Liver (tissue), 9 donors: ENCODE data around the gene USP25. TPM values are rescaled to one million over a fixed set of nuclear protein-coding genes. Genes with fewer than 3 reads are reported as not detected.

Experiments used
- DNase-seq: peaks from one replicate; pipeline ENCODE4 v3.0.0-alpha.2; 2017; ENCODE audit warnings: low spot score
- H3K27ac ChIP-seq, 2 donors: one replicate each; pipeline ENCODE4 v1.7.0; 2013; ENCODE audit warnings: inconsistent platforms in 2 of 2, low read length in 2 of 2, control low read depth in 1 of 2, low read depth in 1 of 2, mild to moderate bottlenecking in 1 of 2
- H3K27me3 ChIP-seq, 4 donors: one replicate each; pipeline versions ENCODE4 v1.6.1 to v1.7.0; 2013; ENCODE audit warnings: low read length in 3 of 4, inconsistent platforms in 1 of 4, mild to moderate bottlenecking in 1 of 4, moderate library complexity in 1 of 4; ENCODE audit not compliant: control insufficient read depth in 4 of 4, insufficient read depth in 4 of 4
- H3K36me3 ChIP-seq, 4 donors: one replicate each; pipeline versions ENCODE4 v1.6.1 to v1.7.0; 2013; ENCODE audit warnings: low read length in 3 of 4, mild to moderate bottlenecking in 3 of 4, low read depth in 1 of 4, moderate library complexity in 1 of 4; ENCODE audit not compliant: control insufficient read depth in 4 of 4, insufficient read depth in 3 of 4
- H3K4me1 ChIP-seq, 4 donors: one replicate each; pipeline versions ENCODE4 v1.6.1 to v1.7.0; 2013; ENCODE audit warnings: low read length in 3 of 4, mild to moderate bottlenecking in 3 of 4, moderate library complexity in 1 of 4; ENCODE audit not compliant: control insufficient read depth in 4 of 4, insufficient read depth in 4 of 4
- H3K4me3 ChIP-seq, 3 donors: one replicate each; pipeline versions ENCODE4 v1.6.1 to v1.7.0; 2013; ENCODE audit warnings: low read length in 3 of 3, control low read depth in 1 of 3, low read depth in 1 of 3, mild to moderate bottlenecking in 1 of 3
- H3K9ac ChIP-seq, 2 donors: one replicate each; pipeline ENCODE4 v1.7.0; 2013; ENCODE audit warnings: low read length in 2 of 2, mild to moderate bottlenecking in 2 of 2, moderate library complexity in 2 of 2, control low read depth in 1 of 2, low read depth in 1 of 2
- H3K9me3 ChIP-seq, 4 donors: one replicate each; pipeline versions ENCODE4 v1.6.1 to v1.7.0; 2013; ENCODE audit warnings: low read length in 3 of 4; ENCODE audit not compliant: control insufficient read depth in 4 of 4
- EGR1 ChIP-seq, 2 donors: IDR thresholded peaks; 2 replicates each; pipeline ENCODE4 v1.6.1; 2016 to 2018; ENCODE audit warnings: antibody characterized with exemption in 2 of 2, low read depth in 2 of 2
- GABPA ChIP-seq, 2 donors: IDR thresholded peaks in 1 of 2; conservative IDR thresholded peaks in 1 of 2; 2 replicates each; pipeline ENCODE4 v1.6.1; 2016; ENCODE audit warnings: antibody characterized with exemption in 2 of 2, mild to moderate bottlenecking in 1 of 2, moderate library complexity in 1 of 2
- HNF4A ChIP-seq, 2 donors: conservative IDR thresholded peaks; 2 replicates each; pipeline ENCODE4 v1.6.1; 2016; ENCODE audit warnings: antibody characterized with exemption in 2 of 2, mild to moderate bottlenecking in 2 of 2
- HNF4G ChIP-seq: IDR thresholded peaks from 2 replicates; pipeline ENCODE4 v1.6.1; 2016; ENCODE audit warnings: antibody characterized with exemption
- JUND ChIP-seq, 2 donors: IDR thresholded peaks; 2 replicates each; pipeline ENCODE4 v1.6.1; 2016; ENCODE audit warnings: antibody characterized with exemption in 2 of 2
- NR2F2 ChIP-seq: IDR thresholded peaks from 2 replicates; pipeline ENCODE4 v1.6.1; 2016; ENCODE audit warnings: antibody characterized with exemption
- RAD21 ChIP-seq, 2 donors: IDR thresholded peaks; 2 replicates each; pipeline ENCODE4 v1.6.1; 2016; ENCODE audit warnings: antibody characterized with exemption in 2 of 2, mild to moderate bottlenecking in 2 of 2
- RXRA ChIP-seq, 2 donors: IDR thresholded peaks; 2 replicates each; pipeline ENCODE4 v1.6.1; 2017 to 2018; ENCODE audit warnings: antibody characterized with exemption in 2 of 2, mild to moderate bottlenecking in 1 of 2
- SP1 ChIP-seq: IDR thresholded peaks from 2 replicates; pipeline ENCODE4 v1.6.1; 2018; ENCODE audit warnings: antibody characterized with exemption, mild to moderate bottlenecking
- TAF1 ChIP-seq: conservative IDR thresholded peaks from 2 replicates; pipeline ENCODE4 v1.6.1; 2016; ENCODE audit warnings: antibody characterized with exemption, mild to moderate bottlenecking
- YY1 ChIP-seq: IDR thresholded peaks from 2 replicates; pipeline ENCODE4 v1.6.1; 2016; ENCODE audit warnings: antibody characterized with exemption, mild to moderate bottlenecking
- WGBS: extraction: QIAGEN DNeasy Blood & Tissue Kit; methylation state at CpG from one replicate; pipeline ENCODE4 v1.1.7; 2013; 5-methylcytosine and 5-hydroxymethylcytosine counted together
- polyA plus RNA-seq, 2 donors: library from polyadenylated mRNA; stranded (reverse) in 1 of 2; unstranded in 1 of 2; fragments of 200-250 nt in 1 of 2; fragments of >200 nt in 1 of 2; fragmentation: Nextera tagmentation in 1 of 2; extraction: Ambion mirVana in 1 of 2; gene quantifications; one replicate each; pipeline versions ENCODE4 v1.2.1 to v1.2.3, GENCODE V29; 2013 to 2015
- total RNA-seq, 2 donors: library from RNA; depleted of rRNA; stranded (reverse); fragments of >200 nt; gene quantifications; one replicate each; pipeline ENCODE4 v1.2.3, GENCODE V29; 2014
- TF ChIP-seq, protein P1 (sequence below): IDR thresholded peaks from 2 replicates; pipeline ENCODE4 v1.6.1; 2016; ENCODE audit warnings: antibody characterized with exemption
- TF ChIP-seq, protein P2 (sequence below): IDR thresholded peaks from 2 replicates; pipeline ENCODE4 v1.6.1; 2016; ENCODE audit warnings: antibody characterized with exemption
- TF ChIP-seq, protein P3 (sequence below): IDR thresholded peaks from 2 replicates; pipeline ENCODE4 v1.6.1; 2016; ENCODE audit warnings: antibody characterized with exemption, mild to moderate bottlenecking
- TF ChIP-seq, protein P4 (sequence below): fragments of 150-350 bp; IDR thresholded peaks from 2 replicates; pipeline ENCODE4 v1.5.1; 2017; ENCODE audit warnings: improper control_type of control experiment, low read depth, low read length; ENCODE audit not compliant: missing input control
- TF ChIP-seq, protein P5 (sequence below): IDR thresholded peaks from 2 replicates; pipeline ENCODE4 v1.6.1; 2016; ENCODE audit warnings: antibody characterized with exemption
- donor health status: healthy.
- donor health status: healthy.
- donor health status: healthy.
- donor health status: healthy.
- donor health status: healthy.

The USP25 gene
- total and polyA plus RNA-seq, 4 donors, result 6.0 to 26.7 (median 15.3) TPM

DNA sequence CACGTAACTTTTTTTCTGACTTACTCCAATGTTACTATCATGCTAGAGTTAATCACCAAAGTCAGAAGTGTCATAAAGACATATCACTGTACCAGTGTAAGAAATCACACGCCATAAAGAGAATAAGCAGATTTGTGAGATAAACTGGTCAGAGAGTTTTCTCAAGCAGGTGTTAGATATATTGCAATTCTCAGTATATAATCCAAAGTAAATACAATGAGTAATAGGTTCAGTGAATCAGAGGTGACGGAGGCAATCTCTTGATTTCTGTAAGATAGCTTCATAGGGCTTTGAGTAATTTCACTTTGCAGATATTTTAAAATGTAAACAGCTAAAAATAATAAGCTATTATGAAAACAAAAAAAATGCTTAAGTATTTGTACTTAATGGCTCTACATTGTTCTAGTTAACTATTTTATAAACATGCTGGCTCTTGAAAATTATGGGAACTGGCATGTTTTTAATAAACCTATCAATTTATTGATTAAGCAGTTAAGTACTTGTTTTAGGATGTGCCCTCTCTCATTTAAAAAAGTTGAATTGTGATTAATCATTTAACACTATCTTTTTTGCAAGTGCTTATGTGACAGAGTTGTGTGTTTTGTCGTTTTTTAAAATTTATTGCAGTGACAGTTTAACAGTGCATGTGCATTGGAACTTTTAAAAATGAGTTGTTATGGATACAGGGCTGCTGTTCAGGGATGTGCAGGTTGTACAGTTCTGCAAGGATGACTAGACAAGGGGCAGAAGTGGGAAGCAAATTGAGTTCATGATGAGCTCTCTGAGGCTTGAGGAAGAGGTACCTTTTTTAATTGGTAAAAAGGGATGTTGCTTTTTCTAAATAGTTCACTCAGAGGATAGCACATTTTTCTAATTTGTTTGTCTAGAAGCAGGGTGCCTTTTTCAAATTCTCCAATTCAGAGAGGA lies 119.1 kb downstream of the USP25 start:
- WGBS, result 83% methylated on average over 4 of the region's 4 CpGs
- Histone ChIP-seq H3K27ac (no peak overlapping the region), H3K4me1 (no peaks in the 10 kb centered on the region), H3K4me3 (no peak overlapping the region), H3K36me3 (no peaks in the 10 kb centered on the region), H3K9ac (no peak overlapping the region), H3K9me3 (no peaks in the 10 kb centered on the region), H3K27me3 (no peaks in the 10 kb centered on the region)
- TF ChIP-seq HNF4A (conservative IDR thresholded peaks at IDR 0.05) (no peak), RAD21 (IDR thresholded peaks at IDR 0.05) (no peak), JUND (IDR thresholded peaks at IDR 0.05) (no peak), EGR1 (IDR thresholded peaks at IDR 0.05; ENCODE audit: low read depth in 2 of 2) (no peak), RXRA (IDR thresholded peaks at IDR 0.05) (no peak), NR2F2 (no peak), YY1 (no peak), HNF4G (no peak), GABPA (IDR thresholded peaks at IDR 0.05 in 1 of 2, conservative IDR thresholded peaks at IDR 0.05 in 1 of 2) (no peak), SP1 (no peak), TAF1 (no peak)
- TF ChIP-seq, protein P1, sequence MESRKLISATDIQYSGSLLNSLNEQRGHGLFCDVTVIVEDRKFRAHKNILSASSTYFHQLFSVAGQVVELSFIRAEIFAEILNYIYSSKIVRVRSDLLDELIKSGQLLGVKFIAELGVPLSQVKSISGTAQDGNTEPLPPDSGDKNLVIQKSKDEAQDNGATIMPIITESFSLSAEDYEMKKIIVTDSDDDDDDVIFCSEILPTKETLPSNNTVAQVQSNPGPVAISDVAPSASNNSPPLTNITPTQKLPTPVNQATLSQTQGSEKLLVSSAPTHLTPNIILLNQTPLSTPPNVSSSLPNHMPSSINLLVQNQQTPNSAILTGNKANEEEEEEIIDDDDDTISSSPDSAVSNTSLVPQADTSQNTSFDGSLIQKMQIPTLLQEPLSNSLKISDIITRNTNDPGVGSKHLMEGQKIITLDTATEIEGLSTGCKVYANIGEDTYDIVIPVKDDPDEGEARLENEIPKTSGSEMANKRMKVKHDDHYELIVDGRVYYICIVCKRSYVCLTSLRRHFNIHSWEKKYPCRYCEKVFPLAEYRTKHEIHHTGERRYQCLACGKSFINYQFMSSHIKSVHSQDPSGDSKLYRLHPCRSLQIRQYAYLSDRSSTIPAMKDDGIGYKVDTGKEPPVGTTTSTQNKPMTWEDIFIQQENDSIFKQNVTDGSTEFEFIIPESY, result no peak
- TF ChIP-seq, protein P2, sequence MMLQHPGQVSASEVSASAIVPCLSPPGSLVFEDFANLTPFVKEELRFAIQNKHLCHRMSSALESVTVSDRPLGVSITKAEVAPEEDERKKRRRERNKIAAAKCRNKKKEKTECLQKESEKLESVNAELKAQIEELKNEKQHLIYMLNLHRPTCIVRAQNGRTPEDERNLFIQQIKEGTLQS, result no peak
- TF ChIP-seq, protein P3, sequence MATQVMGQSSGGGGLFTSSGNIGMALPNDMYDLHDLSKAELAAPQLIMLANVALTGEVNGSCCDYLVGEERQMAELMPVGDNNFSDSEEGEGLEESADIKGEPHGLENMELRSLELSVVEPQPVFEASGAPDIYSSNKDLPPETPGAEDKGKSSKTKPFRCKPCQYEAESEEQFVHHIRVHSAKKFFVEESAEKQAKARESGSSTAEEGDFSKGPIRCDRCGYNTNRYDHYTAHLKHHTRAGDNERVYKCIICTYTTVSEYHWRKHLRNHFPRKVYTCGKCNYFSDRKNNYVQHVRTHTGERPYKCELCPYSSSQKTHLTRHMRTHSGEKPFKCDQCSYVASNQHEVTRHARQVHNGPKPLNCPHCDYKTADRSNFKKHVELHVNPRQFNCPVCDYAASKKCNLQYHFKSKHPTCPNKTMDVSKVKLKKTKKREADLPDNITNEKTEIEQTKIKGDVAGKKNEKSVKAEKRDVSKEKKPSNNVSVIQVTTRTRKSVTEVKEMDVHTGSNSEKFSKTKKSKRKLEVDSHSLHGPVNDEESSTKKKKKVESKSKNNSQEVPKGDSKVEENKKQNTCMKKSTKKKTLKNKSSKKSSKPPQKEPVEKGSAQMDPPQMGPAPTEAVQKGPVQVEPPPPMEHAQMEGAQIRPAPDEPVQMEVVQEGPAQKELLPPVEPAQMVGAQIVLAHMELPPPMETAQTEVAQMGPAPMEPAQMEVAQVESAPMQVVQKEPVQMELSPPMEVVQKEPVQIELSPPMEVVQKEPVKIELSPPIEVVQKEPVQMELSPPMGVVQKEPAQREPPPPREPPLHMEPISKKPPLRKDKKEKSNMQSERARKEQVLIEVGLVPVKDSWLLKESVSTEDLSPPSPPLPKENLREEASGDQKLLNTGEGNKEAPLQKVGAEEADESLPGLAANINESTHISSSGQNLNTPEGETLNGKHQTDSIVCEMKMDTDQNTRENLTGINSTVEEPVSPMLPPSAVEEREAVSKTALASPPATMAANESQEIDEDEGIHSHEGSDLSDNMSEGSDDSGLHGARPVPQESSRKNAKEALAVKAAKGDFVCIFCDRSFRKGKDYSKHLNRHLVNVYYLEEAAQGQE, result no peak
- TF ChIP-seq, protein P4, sequence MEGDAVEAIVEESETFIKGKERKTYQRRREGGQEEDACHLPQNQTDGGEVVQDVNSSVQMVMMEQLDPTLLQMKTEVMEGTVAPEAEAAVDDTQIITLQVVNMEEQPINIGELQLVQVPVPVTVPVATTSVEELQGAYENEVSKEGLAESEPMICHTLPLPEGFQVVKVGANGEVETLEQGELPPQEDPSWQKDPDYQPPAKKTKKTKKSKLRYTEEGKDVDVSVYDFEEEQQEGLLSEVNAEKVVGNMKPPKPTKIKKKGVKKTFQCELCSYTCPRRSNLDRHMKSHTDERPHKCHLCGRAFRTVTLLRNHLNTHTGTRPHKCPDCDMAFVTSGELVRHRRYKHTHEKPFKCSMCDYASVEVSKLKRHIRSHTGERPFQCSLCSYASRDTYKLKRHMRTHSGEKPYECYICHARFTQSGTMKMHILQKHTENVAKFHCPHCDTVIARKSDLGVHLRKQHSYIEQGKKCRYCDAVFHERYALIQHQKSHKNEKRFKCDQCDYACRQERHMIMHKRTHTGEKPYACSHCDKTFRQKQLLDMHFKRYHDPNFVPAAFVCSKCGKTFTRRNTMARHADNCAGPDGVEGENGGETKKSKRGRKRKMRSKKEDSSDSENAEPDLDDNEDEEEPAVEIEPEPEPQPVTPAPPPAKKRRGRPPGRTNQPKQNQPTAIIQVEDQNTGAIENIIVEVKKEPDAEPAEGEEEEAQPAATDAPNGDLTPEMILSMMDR, result no peak
- TF ChIP-seq, protein P5, sequence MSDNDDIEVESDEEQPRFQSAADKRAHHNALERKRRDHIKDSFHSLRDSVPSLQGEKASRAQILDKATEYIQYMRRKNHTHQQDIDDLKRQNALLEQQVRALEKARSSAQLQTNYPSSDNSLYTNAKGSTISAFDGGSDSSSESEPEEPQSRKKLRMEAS, result no peak
- no peak for DNase-seq
